A549 (cell line): ENCODE measurements around the gene GRID2.

Source experiments
- MAFK ChIP-seq: fragments of 450-650 bp; IDR thresholded peaks from 2 replicates; pipeline ENCODE4 v1.6.1; 2014; ENCODE audit not compliant: partially characterized antibody
- POLR2A ChIP-seq: IDR thresholded peaks from 2 replicates; pipeline ENCODE4 v1.6.1; 2012; ENCODE audit warnings: mild to moderate bottlenecking, low read length
- RAD21 ChIP-seq, 2 experiments: fragments of >200 bp in 1 of 2; sonication (Bioruptor Twin) in 1 of 2; formaldehyde crosslinking in 1 of 2; IDR thresholded peaks in 1 of 2; conservative IDR thresholded peaks in 1 of 2; 2 replicates in 1 of 2; 3 replicates in 1 of 2; pipeline ENCODE4 v1.6.1; 2012 to 2018; ENCODE audit warnings: inconsistent platforms in 1 of 2
- TF ChIP-seq, protein P1 (sequence below): fragments of >200 bp; sonication (Bioruptor Twin); formaldehyde crosslinking; IDR thresholded peaks from 3 replicates; pipeline ENCODE4 v1.5.1; 2016
- TF ChIP-seq, protein P2 (sequence below): fragments of 450-650 bp; IDR thresholded peaks from 2 replicates; pipeline ENCODE4 v1.6.1; 2014; ENCODE audit warnings: antibody characterized with exemption

DNA sequence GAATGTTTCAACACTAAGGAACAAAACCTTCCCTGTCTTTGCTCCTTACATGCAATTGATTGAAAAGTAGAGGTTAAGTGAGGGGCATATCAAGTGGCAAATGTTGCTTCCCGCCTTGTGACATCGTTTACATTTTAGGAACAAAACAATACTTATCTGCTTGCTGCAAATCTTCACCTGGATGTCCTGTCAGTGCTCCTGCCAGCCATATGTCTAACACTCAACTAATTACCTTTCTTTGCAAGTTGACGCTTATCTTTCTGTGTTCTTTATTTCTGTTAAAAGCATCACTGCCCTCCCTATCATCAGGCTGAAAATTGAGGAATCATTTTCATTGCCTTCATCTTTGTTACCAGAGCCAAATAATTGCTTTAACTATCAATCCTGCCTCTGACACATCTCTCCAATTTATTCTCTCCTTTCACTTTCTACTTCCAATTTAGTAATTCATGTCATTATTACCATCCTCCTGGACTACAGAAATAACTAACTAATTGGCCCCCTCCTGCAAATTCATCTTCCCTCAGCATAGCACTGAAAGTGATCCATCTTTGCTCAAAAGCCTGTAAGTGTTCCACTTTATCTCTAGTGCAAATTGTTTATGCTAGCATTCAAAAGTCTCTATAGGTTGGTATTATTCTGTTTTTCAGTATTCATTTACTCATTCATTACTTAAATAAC, 1226.1 kb downstream of the GRID2 start:
- TF ChIP-seq, protein P1, sequence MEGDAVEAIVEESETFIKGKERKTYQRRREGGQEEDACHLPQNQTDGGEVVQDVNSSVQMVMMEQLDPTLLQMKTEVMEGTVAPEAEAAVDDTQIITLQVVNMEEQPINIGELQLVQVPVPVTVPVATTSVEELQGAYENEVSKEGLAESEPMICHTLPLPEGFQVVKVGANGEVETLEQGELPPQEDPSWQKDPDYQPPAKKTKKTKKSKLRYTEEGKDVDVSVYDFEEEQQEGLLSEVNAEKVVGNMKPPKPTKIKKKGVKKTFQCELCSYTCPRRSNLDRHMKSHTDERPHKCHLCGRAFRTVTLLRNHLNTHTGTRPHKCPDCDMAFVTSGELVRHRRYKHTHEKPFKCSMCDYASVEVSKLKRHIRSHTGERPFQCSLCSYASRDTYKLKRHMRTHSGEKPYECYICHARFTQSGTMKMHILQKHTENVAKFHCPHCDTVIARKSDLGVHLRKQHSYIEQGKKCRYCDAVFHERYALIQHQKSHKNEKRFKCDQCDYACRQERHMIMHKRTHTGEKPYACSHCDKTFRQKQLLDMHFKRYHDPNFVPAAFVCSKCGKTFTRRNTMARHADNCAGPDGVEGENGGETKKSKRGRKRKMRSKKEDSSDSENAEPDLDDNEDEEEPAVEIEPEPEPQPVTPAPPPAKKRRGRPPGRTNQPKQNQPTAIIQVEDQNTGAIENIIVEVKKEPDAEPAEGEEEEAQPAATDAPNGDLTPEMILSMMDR, result no peak
- TF ChIP-seq, protein P2, sequence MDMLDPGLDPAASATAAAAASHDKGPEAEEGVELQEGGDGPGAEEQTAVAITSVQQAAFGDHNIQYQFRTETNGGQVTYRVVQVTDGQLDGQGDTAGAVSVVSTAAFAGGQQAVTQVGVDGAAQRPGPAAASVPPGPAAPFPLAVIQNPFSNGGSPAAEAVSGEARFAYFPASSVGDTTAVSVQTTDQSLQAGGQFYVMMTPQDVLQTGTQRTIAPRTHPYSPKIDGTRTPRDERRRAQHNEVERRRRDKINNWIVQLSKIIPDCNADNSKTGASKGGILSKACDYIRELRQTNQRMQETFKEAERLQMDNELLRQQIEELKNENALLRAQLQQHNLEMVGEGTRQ, result no peak
- TF ChIP-seq RAD21 (conservative IDR thresholded peaks at IDR 0.05 in 1 of 2, IDR thresholded peaks at IDR 0.05 in 1 of 2), result no peak
- no peak for TF ChIP-seq MAFK
- no peak for TF ChIP-seq POLR2A
